Measurements from ENCODE around the gene CDIP1.

The CDIP1 gene

DNA sequence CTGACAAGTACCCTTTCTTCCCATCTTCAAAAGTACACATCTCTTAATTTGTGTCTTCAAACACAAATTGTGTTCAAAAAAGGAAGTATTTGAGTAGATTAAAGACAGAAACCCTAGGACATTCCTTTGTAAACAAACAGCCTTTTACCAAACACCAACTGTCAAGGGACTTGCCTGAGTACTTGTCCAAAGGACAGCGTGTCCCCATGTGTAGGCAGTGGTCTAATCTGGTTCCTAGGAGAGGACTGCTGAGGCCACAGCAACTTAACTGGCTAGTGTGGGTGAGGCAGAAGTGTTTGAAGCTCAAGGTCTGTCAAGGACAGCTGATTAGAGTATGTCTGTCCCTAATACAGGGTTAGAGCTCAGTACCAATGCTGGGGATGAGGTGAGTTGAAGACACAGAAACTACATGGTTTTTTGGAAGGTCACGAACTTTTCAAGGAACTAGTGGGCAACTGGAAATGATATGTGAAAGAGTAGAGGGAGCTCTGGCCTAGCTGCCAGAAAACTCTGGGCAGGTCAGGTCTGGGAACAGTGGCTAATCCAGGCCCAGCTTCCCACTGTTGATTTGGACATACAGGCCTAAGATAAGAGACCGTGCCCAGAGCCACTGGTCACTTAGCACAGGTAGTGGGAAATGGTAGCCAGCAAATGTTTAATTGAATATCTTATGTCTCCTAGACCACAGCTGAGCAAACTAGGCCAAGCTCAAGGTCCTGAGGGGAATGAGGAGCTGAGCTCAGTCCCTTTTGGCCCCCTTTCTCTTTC, 52.3 kb downstream of the CDIP1 start:
- DNase-seq, result no peak

- DNase-seq, result no peak
Observed at GRCh38 chr16:4481963-4482362, 56.6 kb downstream of the CDIP1 start.

DNA sequence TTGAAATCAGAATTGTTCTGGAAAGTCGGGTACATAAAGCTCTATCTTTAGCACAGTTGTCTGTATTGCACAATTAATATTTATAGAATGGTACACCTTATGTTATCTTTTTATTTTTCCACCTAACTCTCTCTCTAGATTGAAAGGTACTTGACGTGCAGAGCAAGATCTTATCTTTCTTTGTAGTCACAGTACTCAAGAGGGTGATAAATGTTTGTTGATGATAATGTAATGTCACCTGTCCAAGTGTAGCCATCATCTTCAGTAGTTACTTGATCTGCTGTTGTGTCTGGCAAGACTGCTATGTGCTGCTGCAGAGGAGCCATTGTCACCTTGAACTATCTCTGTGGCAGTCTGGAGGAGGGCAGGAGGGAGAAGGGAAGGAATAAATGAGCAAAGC, 57.0 kb downstream of the CDIP1 start:
- no peak for DNase-seq

DNA sequence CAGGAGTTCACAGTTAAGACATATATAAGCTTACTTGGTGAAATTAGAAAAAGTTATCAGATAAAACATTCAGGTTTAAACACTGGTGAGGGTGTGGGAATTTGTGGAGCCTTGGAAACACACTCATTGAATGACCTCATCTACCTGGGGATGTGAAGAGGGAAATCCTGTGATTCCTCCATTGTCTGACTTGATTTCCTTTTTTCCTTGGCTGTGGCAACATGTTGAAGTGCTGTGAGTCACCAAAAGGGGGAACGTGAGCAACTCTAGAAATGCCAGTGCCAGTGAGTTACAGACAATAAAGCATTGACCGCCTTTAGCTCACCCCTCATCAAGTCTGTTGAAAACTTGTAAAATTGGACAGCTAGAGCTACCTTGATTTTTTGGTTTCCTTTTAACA, 60.6 kb downstream of the CDIP1 start:
- no peak for DNase-seq

DNA sequence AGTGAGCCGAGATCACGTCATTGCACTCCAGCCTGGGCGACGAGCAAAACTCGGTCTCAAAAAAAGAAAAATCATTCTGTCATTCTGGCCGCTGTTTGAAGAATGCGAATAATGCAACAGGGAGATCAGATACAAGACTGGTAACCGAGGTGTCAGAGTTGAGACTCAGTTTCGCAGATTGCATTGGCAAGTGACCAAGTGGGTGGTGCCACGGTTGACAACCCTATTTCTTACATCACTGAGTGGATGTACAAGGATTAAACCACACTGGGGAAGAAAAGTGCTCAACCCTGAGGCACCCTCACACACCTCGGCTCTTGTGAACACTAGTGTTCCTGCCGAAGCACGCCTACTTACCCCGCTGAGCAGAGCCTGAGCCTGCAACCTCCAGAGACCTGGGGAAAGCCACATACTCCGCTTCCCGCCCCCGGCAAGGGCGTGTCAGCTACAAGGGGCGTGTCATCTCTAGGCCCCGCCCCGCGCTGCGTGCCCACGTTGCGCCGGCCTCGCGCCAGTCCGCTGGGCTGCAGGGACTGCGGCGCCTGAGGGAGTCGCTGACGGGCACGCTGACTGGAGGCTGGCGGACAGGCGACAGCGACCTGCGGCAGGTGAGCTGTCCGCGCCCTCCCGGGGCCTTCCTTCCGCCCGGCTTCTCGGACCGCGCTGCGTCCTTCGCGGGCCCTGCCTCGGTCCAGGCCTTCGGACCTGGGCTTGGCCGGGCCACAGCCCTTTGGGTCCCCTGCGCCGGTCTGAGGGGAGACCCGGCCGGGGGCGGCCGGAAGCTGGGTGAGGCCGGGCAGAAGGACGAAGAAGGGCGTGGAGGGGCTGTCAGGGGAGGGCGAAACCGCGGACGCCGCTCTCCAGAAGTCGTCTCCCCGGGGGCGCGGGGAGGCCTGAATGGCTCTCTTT, 62.4 kb downstream of the CDIP1 start, which contains the start of gene HMOX2:
HMOX2 (plus strand) TSS at position 519 of the 909 bp plus-strand sequence. CDS start 29,127 bp downstream, outside the sequence.
- DNase-seq, result peak; percentile 75

DNA sequence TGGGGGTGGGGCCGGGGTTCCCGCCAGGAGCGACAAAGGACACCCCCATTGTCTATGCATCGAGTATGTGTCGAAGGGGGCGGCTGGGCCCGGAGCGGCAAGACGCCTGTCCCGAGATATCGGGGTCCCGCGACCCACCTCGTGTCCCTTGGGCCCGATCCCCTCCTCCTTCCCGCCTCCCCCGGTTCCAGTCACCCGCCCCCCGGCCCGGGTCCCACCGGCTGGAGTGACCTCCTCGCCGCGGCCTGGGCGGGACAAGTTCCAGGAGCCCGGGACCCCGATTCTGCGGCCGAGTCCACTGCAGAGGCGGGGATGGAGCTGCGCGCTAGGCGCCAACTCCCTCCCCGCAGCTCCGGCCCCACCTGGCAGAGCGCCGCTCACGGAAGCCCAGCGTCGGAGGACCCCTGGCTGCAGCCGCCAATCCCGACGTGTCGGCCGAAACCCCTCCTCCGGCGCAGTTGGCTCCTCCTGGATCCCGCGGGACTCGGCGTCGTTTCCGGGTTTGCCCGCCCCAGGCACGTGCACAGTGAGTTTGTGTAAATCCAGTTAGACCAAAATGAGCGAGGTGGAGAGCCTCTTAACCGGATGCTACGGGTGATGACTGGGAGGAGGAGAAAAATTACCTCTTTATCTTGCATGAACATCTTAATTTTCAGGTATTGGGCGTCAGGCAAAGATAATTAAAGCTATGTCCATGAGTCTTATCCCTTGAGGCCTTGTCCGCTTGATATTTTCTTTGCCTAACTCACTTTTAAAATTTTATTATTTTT, 64.2 kb downstream of the CDIP1 start, which contains the start of gene NMRAL1:
NMRAL1 (minus strand) TSS at position 434 of the 770 bp plus-strand sequence. CDS start 493 bp downstream, outside the sequence.
- peak; percentile 59 for DNase-seq

DNA sequence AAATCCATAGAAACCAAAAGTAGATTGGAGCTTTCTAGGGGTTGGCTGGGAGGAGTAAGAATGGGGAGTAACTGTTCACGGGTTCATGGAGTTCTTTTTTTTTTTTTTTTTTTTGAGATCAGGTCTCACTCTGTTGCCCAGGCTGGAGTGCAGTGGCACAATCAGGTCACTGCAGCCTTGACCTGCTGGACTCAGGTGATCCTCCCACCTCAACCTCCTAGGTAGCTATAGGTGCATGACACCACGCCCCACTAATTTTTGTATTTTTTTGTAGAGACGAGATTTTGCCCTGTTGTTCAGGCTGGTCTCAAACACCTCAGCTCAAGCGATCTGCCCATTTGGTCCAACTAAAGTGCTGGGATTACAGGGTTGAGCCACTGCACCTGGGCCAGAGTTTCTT, 65.7 kb downstream of the CDIP1 start:
- DNase-seq, result no peak

DNA sequence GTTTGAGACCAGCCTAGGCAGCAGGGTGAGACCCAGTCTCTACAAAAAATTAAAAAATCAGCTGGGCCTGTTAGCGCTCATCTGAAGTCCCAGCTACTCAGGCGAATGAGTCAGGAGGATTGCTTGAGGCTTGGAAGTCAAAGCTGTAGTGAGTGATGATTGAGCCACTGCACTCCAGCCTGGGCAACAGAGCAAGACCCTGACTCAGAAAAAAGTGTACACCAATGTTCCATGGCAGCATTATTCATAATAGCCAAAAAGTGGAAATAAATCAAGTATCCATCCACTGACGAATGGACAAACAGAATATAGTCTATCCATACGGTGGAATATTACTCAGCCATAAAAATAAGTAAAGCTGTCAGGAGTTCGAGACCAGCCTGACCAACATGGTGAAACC, 66.7 kb downstream of the CDIP1 start:
- no peak for DNase-seq

DNA sequence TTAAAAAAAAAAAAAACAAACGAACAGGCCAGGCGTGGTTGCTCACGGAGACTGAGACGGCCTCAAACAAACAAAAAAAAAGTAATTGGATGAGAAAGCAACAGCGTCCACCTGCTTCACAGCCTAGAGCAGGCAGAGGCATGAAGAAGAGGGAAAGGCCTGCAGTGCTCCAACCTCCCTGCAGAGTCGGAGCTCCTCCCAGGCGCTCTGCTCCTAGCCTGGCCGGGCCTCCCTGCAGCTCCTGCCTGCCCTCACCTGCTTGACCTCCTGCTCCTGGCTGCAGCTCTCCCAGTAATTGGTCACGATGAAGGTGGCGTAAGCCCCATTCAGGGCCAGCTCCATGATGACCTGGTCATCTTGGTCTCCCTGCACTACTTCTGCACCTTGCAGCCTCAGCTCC, 69.6 kb downstream of the CDIP1 start:
- no peak for DNase-seq

GRCh38 chr16:4467916-4468315, 70.7 kb downstream of the CDIP1 start:
- no peak for DNase-seq

DNA sequence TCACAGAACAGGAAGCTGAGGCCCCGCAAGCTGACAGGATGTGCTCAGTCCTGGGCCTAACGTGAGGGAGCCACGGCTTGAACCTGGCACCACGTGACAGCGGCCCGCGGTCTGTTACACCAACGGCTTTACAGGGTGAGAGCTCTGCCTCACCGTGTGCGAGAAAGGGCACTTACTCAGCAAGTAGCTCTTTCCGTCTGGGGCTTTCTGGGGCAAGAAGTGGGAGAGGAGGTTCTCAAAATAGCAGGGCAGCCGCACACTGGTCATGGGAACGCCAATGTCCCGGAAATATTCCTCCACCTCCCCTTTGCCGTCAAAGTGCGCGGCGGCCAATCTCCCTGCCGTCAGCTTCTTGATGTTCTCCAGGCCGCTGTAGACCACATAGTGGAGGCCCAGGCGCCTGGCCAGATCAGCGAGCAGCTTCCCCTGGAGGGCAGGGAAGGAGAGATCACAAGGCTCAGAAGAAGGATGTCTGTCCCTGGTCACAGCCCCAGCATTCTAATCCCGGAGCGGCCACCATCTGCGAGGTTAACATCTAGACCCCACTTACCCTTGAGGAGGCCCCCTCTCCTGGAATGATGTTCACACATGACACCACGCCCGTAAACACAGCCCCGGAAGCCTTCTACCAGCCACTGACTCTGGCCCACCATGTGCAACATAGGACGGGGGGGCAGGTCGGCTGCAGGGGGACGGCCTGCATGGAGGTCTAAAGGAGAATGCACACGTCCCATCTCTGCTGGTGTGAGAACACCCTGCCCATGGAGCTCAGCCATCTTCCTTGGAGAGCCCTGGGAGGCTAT, 72.4 kb downstream of the CDIP1 start:
- no peak for DNase-seq

GRCh38 chr16:4463522-4464163, 74.9 kb downstream of the CDIP1 start:
- no peak for DNase-seq

DNA sequence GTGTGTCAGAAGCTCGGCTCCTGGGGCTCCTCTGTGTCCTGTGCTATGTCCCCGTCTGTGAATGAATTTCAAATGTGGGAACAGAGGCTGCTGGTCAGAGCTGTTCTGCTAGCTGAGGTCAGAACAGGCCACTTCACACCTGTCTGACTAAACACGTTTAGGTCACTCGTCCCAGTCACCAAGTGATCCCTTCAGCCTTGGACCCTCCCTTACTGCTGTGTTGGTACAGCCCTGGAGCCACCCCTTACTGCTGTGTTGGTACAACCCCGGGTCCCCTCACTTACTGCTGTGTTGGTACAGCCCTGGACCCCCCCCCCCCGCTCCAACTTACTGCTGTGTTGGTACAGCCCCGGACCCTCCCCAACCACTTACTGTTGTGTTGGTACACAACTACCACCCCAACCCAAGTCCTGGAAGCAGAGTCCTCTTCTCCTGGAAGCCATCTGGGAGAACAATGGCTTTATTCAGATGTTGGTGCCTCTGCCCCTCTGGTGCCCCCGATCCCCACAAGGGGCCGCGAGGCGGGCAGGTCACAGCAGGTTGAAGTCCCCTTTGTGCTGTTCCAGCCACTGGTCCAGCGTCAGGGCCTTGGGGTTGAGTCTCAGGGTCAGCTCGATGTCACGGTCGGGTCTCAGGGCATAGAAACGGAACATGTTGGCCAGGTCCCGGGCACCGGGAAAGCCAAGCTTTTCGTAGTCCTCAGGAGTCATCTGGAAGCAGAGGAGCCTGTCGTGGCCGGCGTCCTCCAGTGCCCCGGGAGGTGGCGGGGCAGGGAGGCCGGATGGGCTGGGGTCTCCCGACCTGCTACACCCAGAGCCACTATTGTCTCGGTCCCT, 77.1 kb downstream of the CDIP1 start:
- no peak for DNase-seq

DNA sequence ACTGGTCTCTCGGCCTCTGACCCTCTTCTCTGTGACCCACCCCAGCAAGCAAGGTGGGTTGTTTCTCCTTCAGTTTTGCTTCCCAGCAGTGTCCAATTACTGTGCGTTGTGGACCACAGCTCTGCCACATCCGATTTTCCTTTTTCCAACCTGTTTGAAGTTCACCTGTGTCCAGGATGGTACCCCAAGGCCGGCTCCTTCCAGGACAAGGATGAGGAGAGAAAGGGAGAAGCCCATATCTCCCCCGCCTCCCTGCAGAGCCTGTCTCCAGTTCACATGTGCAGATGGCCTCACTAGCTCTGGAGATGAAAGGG, 77.7 kb downstream of the CDIP1 start:
- DNase-seq, result no peak

All from 8988T (cell line).